GM12878 (cell line): ENCODE results near the gene CNTNAP2. TPM values are rescaled to one million over a fixed set of nuclear protein-coding genes. Genes with fewer than 3 reads are reported as not detected.

Experiments
- ATAC-seq: fragments of 200-7000 bp; cut with Tn5 transposase; 3 replicates; pipeline ENCODE4 v1.9.1; 2020; ENCODE audit warnings: mild to moderate bottlenecking, moderate library complexity
- BruUV-seq: library from RNA; stranded (reverse); fragments of 400-500 nt; replicated peaks from 2 replicates; lab custom pipeline; 2021; lab: Mats Ljungman, UMichigan
- CTCF ChIA-PET: fragments of 300-600 bp; sonication (Branson Sonifier 250); formaldehyde crosslinking; extraction: SDS; loops from one replicate; lab custom pipeline; 2021; ENCODE audit warnings: inconsistent platforms; lab: Yijun Ruan, JAX
- POLR2A ChIA-PET: fragments of 350-600 bp; formaldehyde crosslinking; extraction: SDS; loops from one replicate; lab custom pipeline; 2021; ENCODE audit warnings: inconsistent platforms; lab: Charles Lee
- RAD21 ChIA-PET: fragments of 300-600 bp; sonication (Branson Sonifier 250); formaldehyde crosslinking; loops from one replicate; lab custom pipeline; 2023; ENCODE audit warnings: antibody characterized with exemption; ENCODE audit not compliant: unreplicated experiment; lab: Charles Lee
- SMC1A ChIA-PET: fragments of 300-600 bp; sonication (Branson Sonifier 250); formaldehyde crosslinking; loops from one replicate; lab custom pipeline; 2023; ENCODE audit not compliant: unreplicated experiment, uncharacterized antibody; lab: Charles Lee
- DNase-seq: peaks from one replicate; pipeline ENCODE4 v3.0.0-alpha.2; 2011; ENCODE audit warnings: low read depth, low spot score
- FAIRE-seq: peaks from 3 replicates; lab custom pipeline; 2011; peaks lifted over from hg19 to GRCh38; lab: Jason Lieb, UNC
- H2AFZ ChIP-seq: 2 replicates; pipeline ENCODE4 v1.6.0; 2011; ENCODE audit warnings: low read depth, low read length, control low read depth; ENCODE audit not compliant: control insufficient read depth
- H3K27ac ChIP-seq: 2 replicates; pipeline ENCODE4 v1.5.1; 2011; ENCODE audit warnings: control low read depth; ENCODE audit not compliant: control insufficient read depth, insufficient read depth
- H3K27me3 ChIP-seq, 2 experiments: replicated peaks in 1 of 2; 2 replicates each; pipeline versions ENCODE4 v1.6.0 to v1.6.1; 2011; ENCODE audit warnings: low read length in 1 of 2; ENCODE audit not compliant: control insufficient read depth in 2 of 2, insufficient read depth in 2 of 2
- H3K36me3 ChIP-seq, 2 experiments: 2 replicates each; pipeline ENCODE4 v1.5.1; 2011; ENCODE audit warnings: low read length in 1 of 2; ENCODE audit not compliant: control insufficient read depth in 2 of 2, insufficient read depth in 2 of 2
- H3K4me1 ChIP-seq: 2 replicates; pipeline ENCODE4 v1.6.1; 2011; ENCODE audit warnings: mild to moderate bottlenecking, low read length, moderate library complexity, mixed read lengths; ENCODE audit not compliant: control insufficient read depth, insufficient read depth
- H3K4me2 ChIP-seq: 2 replicates; pipeline ENCODE4 v1.6.0; 2011; ENCODE audit warnings: control low read depth; ENCODE audit not compliant: control insufficient read depth, insufficient read depth
- H3K4me3 ChIP-seq: fragments of 200-600 bp; sonication (generic); 2 replicates; pipeline ENCODE4 v1.5.1; 2016
- H3K79me2 ChIP-seq: 2 replicates; pipeline ENCODE4 v1.6.0; 2011; ENCODE audit warnings: low read length; ENCODE audit not compliant: control insufficient read depth, insufficient read depth
- H3K9ac ChIP-seq: 2 replicates; pipeline ENCODE4 v1.8.0; 2011; ENCODE audit warnings: low read length, control low read depth, mixed read lengths; ENCODE audit not compliant: control insufficient read depth, insufficient read depth
- H3K9me3 ChIP-seq: replicated peaks from 3 replicates; pipeline ENCODE4 v1.5.1; 2011; ENCODE audit warnings: mild to moderate bottlenecking, low read length; ENCODE audit not compliant: control insufficient read depth, insufficient read depth
- H4K20me1 ChIP-seq: 2 replicates; pipeline ENCODE4 v1.6.0; 2011; ENCODE audit not compliant: control insufficient read depth, insufficient read depth
- CBX5 ChIP-seq: sonication (generic); IDR thresholded peaks from 2 replicates; pipeline ENCODE4 v1.6.1; 2016; ENCODE audit warnings: low read depth, moderate library complexity, mild to moderate bottlenecking, inconsistent platforms
- CEBPB ChIP-seq, 2 experiments: fragments of 150-350 bp in 1 of 2; IDR thresholded peaks; 2 replicates each; pipeline ENCODE4 v1.6.1; 2012 to 2014; ENCODE audit warnings: low read depth in 2 of 2, low read length in 2 of 2, borderline replicate concordance in 1 of 2, inconsistent platforms in 1 of 2
- ESRRA ChIP-seq: IDR thresholded peaks from 2 replicates; pipeline ENCODE4 v1.6.1; 2012; ENCODE audit warnings: mild to moderate bottlenecking, low read length, improper control_type of control experiment
- ETV6 ChIP-seq, 2 experiments: fragments of 450-650 bp in 1 of 2; IDR thresholded peaks in 1 of 2; conservative IDR thresholded peaks in 1 of 2; 2 replicates each; pipeline ENCODE4 v1.6.1; 2014; ENCODE audit warnings: antibody characterized with exemption in 1 of 2, borderline replicate concordance in 1 of 2, low read depth in 1 of 2, mild to moderate bottlenecking in 1 of 2, moderate library complexity in 1 of 2
- FOXK2 ChIP-seq: fragments of 450-650 bp; IDR thresholded peaks from 2 replicates; pipeline ENCODE4 v1.6.1; 2017; ENCODE audit warnings: mild to moderate bottlenecking, moderate library complexity
- HDGF ChIP-seq: fragments of 450-650 bp; IDR thresholded peaks from 2 replicates; pipeline ENCODE4 v1.6.1; 2016; ENCODE audit warnings: antibody characterized with exemption
- IKZF1 ChIP-seq: fragments of 450-650 bp; conservative IDR thresholded peaks from 2 replicates; pipeline ENCODE4 v1.6.1; 2017; ENCODE audit warnings: antibody characterized with exemption, mild to moderate bottlenecking
- IRF3 ChIP-seq: fragments of 450-650 bp; IDR thresholded peaks from 2 replicates; pipeline ENCODE4 v1.6.1; 2014; ENCODE audit warnings: mild to moderate bottlenecking
- MLLT1 ChIP-seq: fragments of 450-650 bp; IDR thresholded peaks from 2 replicates; pipeline ENCODE4 v1.6.1; 2016; ENCODE audit warnings: mild to moderate bottlenecking
- MTA2 ChIP-seq: fragments of 450-650 bp; IDR thresholded peaks from 2 replicates; pipeline ENCODE4 v1.6.1; 2016; ENCODE audit warnings: low read depth, mild to moderate bottlenecking, moderate library complexity
- NBN ChIP-seq: fragments of 450-650 bp; IDR thresholded peaks from 2 replicates; pipeline ENCODE4 v1.6.1; 2016
- PAX8 ChIP-seq: fragments of 450-650 bp; IDR thresholded peaks from 2 replicates; pipeline ENCODE4 v1.6.1; 2017; ENCODE audit warnings: mild to moderate bottlenecking, moderate library complexity
- POLR2A ChIP-seq: IDR thresholded peaks from 2 replicates; pipeline ENCODE4 v1.6.1; 2011; ENCODE audit warnings: low read depth, mild to moderate bottlenecking, low read length
- RELB ChIP-seq: fragments of 450-650 bp; IDR thresholded peaks from 2 replicates; pipeline ENCODE4 v1.6.1; 2017; ENCODE audit warnings: low read depth, mild to moderate bottlenecking, moderate library complexity
- SKIL ChIP-seq: fragments of 450-650 bp; IDR thresholded peaks from 2 replicates; pipeline ENCODE4 v1.6.1; 2017; ENCODE audit warnings: mild to moderate bottlenecking, low read depth, inconsistent platforms; ENCODE audit not compliant: poor library complexity, severe bottlenecking
- ZNF207 ChIP-seq: fragments of 450-650 bp; IDR thresholded peaks from 2 replicates; pipeline ENCODE4 v1.6.1; 2014; ENCODE audit warnings: antibody characterized with exemption, mild to moderate bottlenecking, borderline replicate concordance
- WGBS: methylation state at CpG from one replicate; pipeline ENCODE4 v1.1.6; 2016; ENCODE audit warnings: low lambda C conversion rate; ENCODE audit not compliant: insufficient replicate concordance, insufficient coverage; ENCODE audit errors: missing lambda C conversion rate; 5-methylcytosine and 5-hydroxymethylcytosine counted together
- in situ Hi-C: fragments of 300-500 bp; cut with MboI; formaldehyde crosslinking; loops from 9 replicates; pipeline ENCODE4 v1.14.3; 2018; ENCODE audit warnings: mixed read lengths
- intact Hi-C: fragments of 100-400 bp; cut with micrococcal nuclease; formaldehyde crosslinking; loops from one replicate; pipeline ENCODE4 v1.14.2; 2022; ENCODE audit not compliant: unreplicated experiment
- polyA plus RNA-seq, 11 experiments: library from polyadenylated mRNA; depleted of rRNA in 4 of 11; unstranded in 6 of 11; stranded (reverse) in 5 of 11; fragments of >200 nt; fragmentation: Nextera tagmentation in 4 of 11; fragmentation: Illumina TruSeq in 1 of 11; extraction: Ambion mirVana in 4 of 11; extraction: Trizol in 1 of 11; gene quantifications; 1 replicate in 1 of 11; 2 replicates in 10 of 11; pipeline versions ENCODE4 v1.2.1 to v1.2.3, GENCODE V29; 2011 to 2016; ENCODE audit warnings: inconsistent platforms in 2 of 11, missing spikeins in 2 of 11, low read depth in 1 of 11
- total RNA-seq, 4 experiments: library from RNA; depleted of rRNA in 3 of 4; stranded (reverse); fragments of >200 nt in 3 of 4; fragmentation: Illumina TruSeq in 1 of 4; extraction: Trizol in 1 of 4; gene quantifications; 2 replicates each; pipeline versions ENCODE4 v1.2.1 to v1.2.3, GENCODE V29; 2013 to 2021

The CNTNAP2 gene
- total and polyA plus RNA-seq, 10 of the 15 experiments (the other 5 are each of a cell fraction or from before 2014, with no cell fraction given), result 0.03 to 0.08 (median 0.03) TPM; not detected in 7

- TF ChIP-seq RELB (no peak), FOXK2 (no peak)
- TF ChIP-seq, all 136 proteins: peak for 0
These were observed 1535.0 kb downstream of the CNTNAP2 start (continued) for GRCh38 chr7:147651601-147652000.

- intact Hi-C loops (no loop called here), in situ Hi-C loops (no loop called here)
- H4K20me1 ChIP-seq, result no peaks in the 10 kb centered on the region
- ATAC-seq, result no peak
- 0% methylated on average over 3 of the region's 3 CpGs for WGBS
- RAD21 ChIA-PET, result no interaction called here
- DNase-seq, result no peak
- H3K36me3 ChIP-seq, result no peaks in the 10 kb centered on the region
- no peaks in the 10 kb centered on the region for H3K79me2 ChIP-seq
- SMC1A ChIA-PET, result no interaction called here
- no peaks in the 10 kb centered on the region for H3K4me1 ChIP-seq
- TF ChIP-seq MLLT1, result no peak
- TF ChIP-seq HDGF, result no peak
- no peak for TF ChIP-seq ETV6 (conservative IDR thresholded peaks at IDR 0.05 in 1 of 2, IDR thresholded peaks at IDR 0.05 in 1 of 2; ENCODE audit: borderline replicate concordance in 1 of 2, low read depth in 1 of 2)
- TF ChIP-seq POLR2A, result no peak
- TF ChIP-seq CBX5, result no peak
- no peak for TF ChIP-seq ESRRA
- TF ChIP-seq MTA2, result no peak
- TF ChIP-seq IKZF1, result no peak
- no peak for TF ChIP-seq SKIL
- no peak for TF ChIP-seq ZNF207
- no peak for TF ChIP-seq NBN
- no peak for TF ChIP-seq PAX8
- TF ChIP-seq CEBPB (IDR thresholded peaks at IDR 0.05; ENCODE audit: borderline replicate concordance in 1 of 2, low read depth in 2 of 2, low read length in 2 of 2), result no peak
- TF ChIP-seq IRF3, result no peak
- no peaks in the 10 kb centered on the region for H3K27me3 ChIP-seq
- no peak overlapping the region for H2AFZ ChIP-seq
- H3K4me2 ChIP-seq, result no peak overlapping the region
- H3K27ac ChIP-seq, result no peak overlapping the region
- BruUV-seq, result no TSS peak
- no peak overlapping the region for H3K4me3 ChIP-seq
- FAIRE-seq, result no peak
- no peaks in the 10 kb centered on the region for H3K9me3 ChIP-seq
- H3K9ac ChIP-seq, result no peak overlapping the region
- CTCF ChIA-PET, result no interaction called here
- POLR2A ChIA-PET, result no interaction called here
These were observed 1536.9 kb downstream of the CNTNAP2 start for GRCh38 chr7:147653456-147653855.
